OCI-LY3 (cell line): ENCODE data around the gene RRN3.
"Not testable (repeated sequence)": the region's sequence is repeated elsewhere in the genome, so short reads cannot be mapped to it uniquely, and the experiment has no call there.

Experiments
- H2AFZ ChIP-seq: fragments of 200-600, 300-600 bp; shearing (Covaris generic); 2 replicates; pipeline ENCODE4 v1.6.0; 2014; ENCODE audit warnings: antibody characterized with exemption, low read depth, low read length
- H3K27ac ChIP-seq: fragments of 200-600, 300-600 bp; sonication (generic); 2 replicates; pipeline ENCODE4 v1.5.1; 2014; ENCODE audit warnings: mild to moderate bottlenecking, low read length, moderate library complexity, mixed read lengths
- H3K27me3 ChIP-seq: fragments of 200-600, 300-600 bp; sonication (generic); 2 replicates; pipeline ENCODE4 v1.6.1; 2014; ENCODE audit warnings: low read depth, low read length, mixed read lengths
- H3K36me3 ChIP-seq: fragments of 200-600, 300-600 bp; sonication (generic); replicated peaks from 2 replicates; pipeline ENCODE3; 2014; ENCODE audit warnings: low read depth, low read length, mixed read lengths
- H3K4me1 ChIP-seq: fragments of 300-600, 200-600 bp; sonication (generic); 2 replicates; pipeline ENCODE4 v1.6.1; 2014; ENCODE audit warnings: low read length, mixed read lengths
- H3K4me2 ChIP-seq: fragments of 200-600, 300-600 bp; sonication (generic); 2 replicates; pipeline ENCODE4 v1.6.1; 2014; ENCODE audit warnings: low read length, mixed read lengths
- H3K4me3 ChIP-seq: fragments of 300-600, 200-600 bp; sonication (generic); 2 replicates; pipeline ENCODE4 v1.5.1; 2014; ENCODE audit warnings: antibody characterized with exemption, mild to moderate bottlenecking, low read length, moderate library complexity
- H3K79me2 ChIP-seq: fragments of 300-600, 200-600 bp; shearing (Covaris generic); 2 replicates; pipeline ENCODE4 v1.6.1; 2014; ENCODE audit warnings: mild to moderate bottlenecking, low read length, mixed read lengths
- H3K9ac ChIP-seq: fragments of 300-600, 200-600 bp; shearing (Covaris generic); 2 replicates; pipeline ENCODE4 v1.6.0; 2014; ENCODE audit warnings: mild to moderate bottlenecking, low read length, moderate library complexity
- H3K9me3 ChIP-seq: fragments of 200-600, 300-600 bp; shearing (Covaris generic); 2 replicates; pipeline ENCODE4 v1.6.1; 2014; ENCODE audit warnings: low read length, mixed read lengths; ENCODE audit not compliant: insufficient read depth
- H4K20me1 ChIP-seq: fragments of 200-600, 300-600 bp; sonication (generic); 2 replicates; pipeline ENCODE4 v1.6.1; 2016; ENCODE audit warnings: low read length, mixed read lengths; ENCODE audit not compliant: insufficient read depth
- CTCF ChIP-seq: fragments of 200-600, 300-600 bp; sonication (generic); IDR thresholded peaks from 2 replicates; pipeline ENCODE4 v1.5.1; 2014; ENCODE audit warnings: antibody characterized with exemption, low read length, low read depth
- EZH2phosphoT487 ChIP-seq: fragments of 200-600 bp; shearing (Covaris generic); IDR thresholded peaks from 2 replicates; pipeline ENCODE4 v1.6.1; 2018; ENCODE audit warnings: antibody characterized with exemption, mixed run types, low read depth

Gene RRN3

GRCh38 chr16:15093955-15094827 lies at the start of gene RRN3:
TSS of gene RRN3 (minus strand) at chr16:15094272. CDS start at chr16:15094233, 39 bp downstream.
- H3K27me3 ChIP-seq, H3K36me3 ChIP-seq, H4K20me1 ChIP-seq, H3K4me1 ChIP-seq, H3K9me3 ChIP-seq: not testable (repeated sequence)
- H3K9ac ChIP-seq, result peak within 1 kb of the TSS; percentile 89
- H3K4me2 ChIP-seq, result peak within 1 kb of the TSS; percentile 82
- peak within 1 kb of the TSS; percentile 36; the same call in 1 of the 2 replicates for H3K27ac ChIP-seq
- H3K79me2 ChIP-seq, result peaks cover 22% of the 10 kb centered on the region
- H3K4me3 ChIP-seq, result peak within 1 kb of the TSS; percentile 93
- peak within 1 kb of the TSS; percentile 97; the same call in 1 of the 2 replicates for H2AFZ ChIP-seq

- H3K9ac ChIP-seq, H3K4me1 ChIP-seq, H4K20me1 ChIP-seq, H3K9me3 ChIP-seq, H3K27ac ChIP-seq, H3K4me2 ChIP-seq, H3K79me2 ChIP-seq, H3K36me3 ChIP-seq, H3K27me3 ChIP-seq, H3K4me3 ChIP-seq, H2AFZ ChIP-seq: not testable (repeated sequence)
Observed at GRCh38 chr16:15143601-15144091, 49.6 kb upstream of the RRN3 start.

GRCh38 chr16:15142891-15143600 lies 49.0 kb upstream of the RRN3 start:
- not testable (repeated sequence) for H3K27ac ChIP-seq, H3K9me3 ChIP-seq, H3K4me1 ChIP-seq, H2AFZ ChIP-seq, H3K27me3 ChIP-seq, H3K79me2 ChIP-seq, H4K20me1 ChIP-seq, H3K4me3 ChIP-seq, H3K9ac ChIP-seq, H3K36me3 ChIP-seq, H3K4me2 ChIP-seq

GRCh38 chr16:15142107-15142890 lies 48.2 kb upstream of the RRN3 start:
- not testable (repeated sequence) for H3K27me3 ChIP-seq, H3K79me2 ChIP-seq, H3K27ac ChIP-seq, H3K4me2 ChIP-seq, H3K4me3 ChIP-seq, H3K4me1 ChIP-seq, H3K9me3 ChIP-seq, H2AFZ ChIP-seq, H3K9ac ChIP-seq, H4K20me1 ChIP-seq, H3K36me3 ChIP-seq

- Histone ChIP-seq H3K9ac (no peak overlapping the region), H3K27me3 (no peaks in the 10 kb centered on the region), H4K20me1 (peaks cover 5% of the 10 kb centered on the region; the same call in 1 of the 2 replicates), H3K27ac (no peak overlapping the region), H3K4me3 (no peak overlapping the region), H3K79me2 (peaks cover 4% of the 10 kb centered on the region; the same call in 1 of the 2 replicates), H3K4me1 (no peaks in the 10 kb centered on the region), H2AFZ (no peak overlapping the region), H3K9me3 (no peaks in the 10 kb centered on the region), H3K4me2 (no peak overlapping the region), H3K36me3 (no peaks in the 10 kb centered on the region)
- TF ChIP-seq EZH2phosphoT487, result no peak
- no peak for TF ChIP-seq CTCF
Observed at GRCh38 chr16:15141586-15141985, 47.5 kb upstream of the RRN3 start.

- not testable (repeated sequence) for H3K79me2 ChIP-seq, H3K9ac ChIP-seq, H3K9me3 ChIP-seq, H3K4me1 ChIP-seq, H4K20me1 ChIP-seq, H3K36me3 ChIP-seq, H3K4me3 ChIP-seq, H3K4me2 ChIP-seq, H3K27me3 ChIP-seq, H3K27ac ChIP-seq, H2AFZ ChIP-seq
Observed at GRCh38 chr16:15140444-15141365, 46.6 kb upstream of the RRN3 start.

GRCh38 chr16:15137514-15137913 lies 43.4 kb upstream of the RRN3 start:
- H3K79me2 ChIP-seq, H3K9me3 ChIP-seq, H4K20me1 ChIP-seq, H3K4me2 ChIP-seq, H3K27me3 ChIP-seq, H3K36me3 ChIP-seq, H2AFZ ChIP-seq, H3K27ac ChIP-seq, H3K4me1 ChIP-seq, H3K9ac ChIP-seq, H3K4me3 ChIP-seq: not testable (repeated sequence)
